ENCODE data around the gene DCUN1D3.

DNA sequence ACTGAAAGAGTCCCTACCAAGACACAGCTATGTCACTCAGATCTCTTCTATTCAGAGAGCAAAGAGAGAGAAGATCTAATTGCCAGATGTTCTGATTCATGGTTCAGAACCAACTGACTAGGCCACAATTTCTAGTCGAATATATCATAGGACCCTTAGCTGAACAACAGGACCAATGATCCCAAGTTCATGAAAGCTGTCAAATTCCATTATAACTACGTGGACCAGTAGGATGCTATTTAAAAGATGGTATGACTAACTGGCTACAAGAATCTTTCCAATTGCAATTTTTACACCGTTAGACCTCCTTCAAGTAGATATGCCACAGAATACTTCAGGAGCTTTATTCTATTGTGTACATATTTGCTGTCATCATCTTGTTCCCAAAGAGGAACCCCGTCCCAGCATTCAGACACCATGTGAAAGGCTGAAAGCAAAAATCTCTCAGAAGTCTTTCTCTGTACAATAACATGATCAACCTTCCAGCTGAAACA is 26.0 kb downstream of the DCUN1D3 start:
- TF ChIP-seq, protein P1, sequence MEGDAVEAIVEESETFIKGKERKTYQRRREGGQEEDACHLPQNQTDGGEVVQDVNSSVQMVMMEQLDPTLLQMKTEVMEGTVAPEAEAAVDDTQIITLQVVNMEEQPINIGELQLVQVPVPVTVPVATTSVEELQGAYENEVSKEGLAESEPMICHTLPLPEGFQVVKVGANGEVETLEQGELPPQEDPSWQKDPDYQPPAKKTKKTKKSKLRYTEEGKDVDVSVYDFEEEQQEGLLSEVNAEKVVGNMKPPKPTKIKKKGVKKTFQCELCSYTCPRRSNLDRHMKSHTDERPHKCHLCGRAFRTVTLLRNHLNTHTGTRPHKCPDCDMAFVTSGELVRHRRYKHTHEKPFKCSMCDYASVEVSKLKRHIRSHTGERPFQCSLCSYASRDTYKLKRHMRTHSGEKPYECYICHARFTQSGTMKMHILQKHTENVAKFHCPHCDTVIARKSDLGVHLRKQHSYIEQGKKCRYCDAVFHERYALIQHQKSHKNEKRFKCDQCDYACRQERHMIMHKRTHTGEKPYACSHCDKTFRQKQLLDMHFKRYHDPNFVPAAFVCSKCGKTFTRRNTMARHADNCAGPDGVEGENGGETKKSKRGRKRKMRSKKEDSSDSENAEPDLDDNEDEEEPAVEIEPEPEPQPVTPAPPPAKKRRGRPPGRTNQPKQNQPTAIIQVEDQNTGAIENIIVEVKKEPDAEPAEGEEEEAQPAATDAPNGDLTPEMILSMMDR (IDR thresholded peaks at IDR 0.05), result no peak
- TF ChIP-seq POLR2A (IDR thresholded peaks at IDR 0.05), result no peak
